HUDEP-2 (cell line): Measurements from ENCODE around the gene NADSYN1.
"Not testable (repeated sequence)": the region's sequence is repeated elsewhere in the genome, so short reads cannot be mapped to it uniquely, and the experiment has no call there.

Experiments
- DNase-seq, 76 experiments: peaks; one replicate each; lab custom pipeline; 2025; ENCODE audit not compliant: unreplicated experiment in 76 of 76; lab: John Stamatoyannopoulos, UW

Gene NADSYN1

GRCh38 chr11:71518506-71519471 is 65.8 kb downstream of the NADSYN1 start:
- no peak for DNase-seq

- DNase-seq = no peak
Observed at GRCh38 chr11:71519546-71519945, 66.5 kb downstream of the NADSYN1 start.

- DNase-seq = no peak
Observed at GRCh38 chr11:71525188-71525937, 72.4 kb downstream of the NADSYN1 start.

GRCh38 chr11:71525938-71526495 is 73.0 kb downstream of the NADSYN1 start:
- DNase-seq = no peak

GRCh38 chr11:71526796-71527575 is 74.0 kb downstream of the NADSYN1 start, which contains the start of gene KRTAP5-7:
TSS of gene KRTAP5-7 (plus strand) at chr11:71527267. CDS start at chr11:71527301, 34 bp downstream.
- not testable (repeated sequence) for DNase-seq

- no peak for DNase-seq
Observed at GRCh38 chr11:71527576-71528210, 74.7 kb downstream of the NADSYN1 start.

- no peak for DNase-seq
Observed at GRCh38 chr11:71530602-71531001, 77.6 kb downstream of the NADSYN1 start.

- no peak for DNase-seq
Observed at GRCh38 chr11:71532036-71532610, 79.1 kb downstream of the NADSYN1 start.

- peak in 50 of 76 experiments; percentile 4 to 68 (median 32) for DNase-seq
Observed at GRCh38 chr11:71534711-71535608, 82.0 kb downstream of the NADSYN1 start.

- DNase-seq = no peak
Observed at GRCh38 chr11:71535825-71536224, 82.8 kb downstream of the NADSYN1 start.

- DNase-seq = no peak
Observed at GRCh38 chr11:71537537-71537936, 84.5 kb downstream of the NADSYN1 start.

- DNase-seq = not testable (repeated sequence)
Observed at GRCh38 chr11:71537977-71538665, 85.1 kb downstream of the NADSYN1 start, which contains the start of gene KRTAP5-8. TSS of gene KRTAP5-8 (plus strand) at chr11:71538025. CDS start at chr11:71538056, 31 bp downstream.

- DNase-seq = no peak
Observed at GRCh38 chr11:71538666-71538990, 85.6 kb downstream of the NADSYN1 start.

GRCh38 chr11:71539017-71539416 is 86.0 kb downstream of the NADSYN1 start:
- no peak for DNase-seq

- DNase-seq = not testable (repeated sequence)
Observed at GRCh38 chr11:71539971-71540370, 87.0 kb downstream of the NADSYN1 start.

GRCh38 chr11:71540521-71541304 is 87.7 kb downstream of the NADSYN1 start:
- DNase-seq = not testable (repeated sequence)

GRCh38 chr11:71542382-71542781 is 89.4 kb downstream of the NADSYN1 start:
- no peak for DNase-seq
